GM21619 (cell line): ENCODE results near the gene XRCC6.
"Not testable (repeated sequence)": the region's sequence is repeated elsewhere in the genome, so short reads cannot be mapped to it uniquely, and the experiment has no call there.

Source experiments
- ATAC-seq: cut with Tn5 transposase; IDR thresholded peaks from one replicate; pipeline ENCODE4 v1.9.1; 2021; ENCODE audit not compliant: unreplicated experiment

XRCC6 gene

GRCh38 chr22:41648432-41648831 is 27.3 kb downstream of the XRCC6 start:
- ATAC-seq, result no peak

- no peak for ATAC-seq
These were observed 29.1 kb downstream of the XRCC6 start for GRCh38 chr22:41650229-41650628.

DNA sequence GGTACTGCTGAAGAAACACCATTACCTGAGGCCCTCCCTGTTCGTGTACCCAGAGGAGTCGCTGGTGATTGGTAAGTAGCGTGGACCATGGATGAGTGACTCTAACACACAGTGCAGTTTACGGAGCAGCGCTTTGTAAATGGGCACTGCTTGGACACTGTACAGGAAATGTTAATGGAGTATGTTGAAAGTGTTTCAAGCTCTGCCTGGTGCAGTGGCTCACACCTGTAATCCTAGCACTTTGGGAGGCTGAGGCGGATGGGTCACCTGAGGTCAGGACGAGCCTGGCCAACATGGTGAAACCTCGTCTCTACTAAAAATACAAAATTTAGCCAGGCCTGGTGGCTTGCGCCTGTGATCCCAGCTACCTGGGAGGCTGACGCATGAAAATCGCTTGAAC is 29.7 kb downstream of the XRCC6 start:
- ATAC-seq, result no peak

- no peak for ATAC-seq
These were observed 33.2 kb downstream of the XRCC6 start for GRCh38 chr22:41654322-41654721.

DNA sequence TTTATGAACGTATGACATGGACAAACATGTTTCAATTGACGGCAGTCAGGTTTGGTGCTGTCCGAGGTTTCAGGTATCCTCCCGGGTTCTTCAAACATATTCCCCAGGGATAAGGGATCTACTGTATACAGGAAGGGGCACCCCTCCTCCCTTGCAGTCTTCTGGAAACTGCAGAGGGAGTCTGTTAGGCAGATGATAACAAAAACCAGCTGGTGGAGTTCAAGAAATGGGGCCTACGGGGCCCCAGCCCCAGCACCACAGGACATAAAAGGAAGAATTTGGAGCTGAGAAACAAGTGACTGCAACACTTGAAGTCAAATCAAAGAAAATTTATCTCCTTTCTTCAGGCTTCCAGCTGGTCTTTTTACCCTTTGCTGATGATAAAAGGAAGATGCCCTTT is 35.5 kb downstream of the XRCC6 start:
- ATAC-seq, result no peak

DNA sequence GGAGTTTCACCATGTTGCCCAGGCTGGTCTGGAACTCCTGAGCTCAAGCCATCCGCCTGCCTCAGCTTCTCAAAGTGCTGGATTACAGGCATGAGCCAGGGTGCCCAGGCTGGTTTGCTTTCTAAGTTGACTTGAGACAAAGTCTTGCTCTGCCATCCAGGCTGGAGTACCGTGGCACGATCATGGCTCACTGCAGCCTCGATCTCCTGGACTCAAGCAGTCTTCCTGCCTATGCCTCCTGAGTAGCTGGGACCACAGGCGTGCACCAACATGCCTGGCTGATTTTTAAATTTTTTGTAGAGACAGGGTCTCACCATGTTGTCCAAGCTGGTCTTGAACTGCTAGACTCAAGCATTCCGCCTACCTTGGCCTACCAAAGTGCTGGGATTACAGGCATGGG is 36.6 kb downstream of the XRCC6 start:
- ATAC-seq, result no peak

GRCh38 chr22:41658869-41659268 is 37.8 kb downstream of the XRCC6 start:
- no peak for ATAC-seq

GRCh38 chr22:41659941-41660340 is 38.8 kb downstream of the XRCC6 start:
- no peak for ATAC-seq

- ATAC-seq, result no peak
These were observed 39.3 kb downstream of the XRCC6 start for GRCh38 chr22:41660416-41660815.

GRCh38 chr22:41661088-41661487 is 40.0 kb downstream of the XRCC6 start:
- ATAC-seq, result no peak

DNA sequence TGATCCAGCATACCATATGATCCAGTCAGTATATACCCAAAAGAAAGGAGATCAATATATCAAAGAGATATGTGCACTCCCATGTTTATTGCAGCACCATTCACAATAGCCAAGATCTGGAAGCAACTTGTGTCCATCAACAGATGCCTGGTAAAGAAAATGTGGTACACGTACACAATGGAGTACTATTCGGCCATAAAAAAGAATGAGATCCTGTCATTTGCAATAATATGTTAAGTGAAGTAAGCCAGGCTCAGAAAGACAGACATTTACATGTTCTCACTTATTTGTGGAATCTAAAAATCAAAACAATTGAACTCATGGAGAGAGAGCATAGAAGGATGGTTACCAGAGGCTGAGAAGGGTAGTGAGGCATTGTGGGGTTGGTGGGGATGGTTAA is 40.6 kb downstream of the XRCC6 start:
- no peak for ATAC-seq

DNA sequence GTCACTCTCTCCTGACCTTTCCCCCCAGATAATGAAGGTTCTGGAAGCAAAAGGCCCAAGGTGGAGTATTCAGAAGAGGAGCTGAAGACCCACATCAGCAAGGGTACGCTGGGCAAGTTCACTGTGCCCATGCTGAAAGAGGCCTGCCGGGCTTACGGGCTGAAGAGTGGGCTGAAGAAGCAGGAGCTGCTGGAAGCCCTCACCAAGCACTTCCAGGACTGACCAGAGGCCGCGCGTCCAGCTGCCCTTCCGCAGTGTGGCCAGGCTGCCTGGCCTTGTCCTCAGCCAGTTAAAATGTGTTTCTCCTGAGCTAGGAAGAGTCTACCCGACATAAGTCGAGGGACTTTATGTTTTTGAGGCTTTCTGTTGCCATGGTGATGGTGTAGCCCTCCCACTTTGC is 42.5 kb downstream of the XRCC6 start:
- ATAC-seq, result not testable (repeated sequence)

- ATAC-seq, result no peak
These were observed 43.4 kb downstream of the XRCC6 start for GRCh38 chr22:41664490-41664889.

- no peak for ATAC-seq
These were observed 43.9 kb downstream of the XRCC6 start for GRCh38 chr22:41664951-41665350.

DNA sequence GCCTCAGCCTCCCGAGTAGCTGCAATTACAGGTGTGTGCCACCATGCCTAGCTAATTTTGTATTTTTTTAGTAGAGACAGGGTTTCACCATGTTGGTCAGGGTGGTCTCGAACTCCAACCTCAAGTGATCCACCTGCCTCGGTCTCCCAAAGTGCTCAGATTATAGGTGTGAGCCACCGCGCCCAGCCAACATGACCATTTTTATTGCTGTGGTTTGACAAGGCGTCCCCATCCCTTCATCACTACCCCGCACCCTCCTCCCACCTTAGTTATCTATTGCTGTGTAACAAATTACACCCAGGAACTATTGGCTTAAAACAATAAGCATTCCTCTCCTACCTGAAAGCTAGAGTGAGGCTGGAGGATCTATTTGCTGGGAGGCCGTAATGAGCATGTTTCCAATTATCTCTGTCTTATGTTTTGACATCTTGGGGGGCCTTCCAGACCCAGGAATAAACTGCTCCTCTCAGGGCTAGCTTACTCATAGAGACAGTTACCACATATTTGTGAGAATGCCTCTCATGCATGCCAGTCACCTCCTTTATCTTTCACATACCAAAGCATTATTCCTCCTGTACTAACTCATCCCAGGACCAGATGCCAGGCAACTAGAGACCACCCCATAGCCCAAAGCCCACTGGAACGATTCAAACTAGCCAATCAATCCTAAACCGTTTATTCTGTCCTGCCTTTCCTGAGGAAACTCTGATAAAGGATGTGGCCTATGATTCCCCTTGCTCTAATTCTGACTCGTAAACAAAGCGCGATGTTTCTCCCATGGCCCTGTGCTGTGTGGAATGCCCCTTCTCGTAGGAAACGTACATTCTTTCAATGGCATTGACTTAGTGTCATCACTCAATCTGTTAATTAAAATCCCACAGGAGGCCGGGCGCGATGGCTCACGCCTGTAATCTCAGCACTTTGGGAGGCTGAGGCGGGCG is 48.1 kb downstream of the XRCC6 start:
- ATAC-seq, result no peak

GRCh38 chr22:41672096-41672495 is 51.0 kb downstream of the XRCC6 start:
- ATAC-seq, result not testable (repeated sequence)

DNA sequence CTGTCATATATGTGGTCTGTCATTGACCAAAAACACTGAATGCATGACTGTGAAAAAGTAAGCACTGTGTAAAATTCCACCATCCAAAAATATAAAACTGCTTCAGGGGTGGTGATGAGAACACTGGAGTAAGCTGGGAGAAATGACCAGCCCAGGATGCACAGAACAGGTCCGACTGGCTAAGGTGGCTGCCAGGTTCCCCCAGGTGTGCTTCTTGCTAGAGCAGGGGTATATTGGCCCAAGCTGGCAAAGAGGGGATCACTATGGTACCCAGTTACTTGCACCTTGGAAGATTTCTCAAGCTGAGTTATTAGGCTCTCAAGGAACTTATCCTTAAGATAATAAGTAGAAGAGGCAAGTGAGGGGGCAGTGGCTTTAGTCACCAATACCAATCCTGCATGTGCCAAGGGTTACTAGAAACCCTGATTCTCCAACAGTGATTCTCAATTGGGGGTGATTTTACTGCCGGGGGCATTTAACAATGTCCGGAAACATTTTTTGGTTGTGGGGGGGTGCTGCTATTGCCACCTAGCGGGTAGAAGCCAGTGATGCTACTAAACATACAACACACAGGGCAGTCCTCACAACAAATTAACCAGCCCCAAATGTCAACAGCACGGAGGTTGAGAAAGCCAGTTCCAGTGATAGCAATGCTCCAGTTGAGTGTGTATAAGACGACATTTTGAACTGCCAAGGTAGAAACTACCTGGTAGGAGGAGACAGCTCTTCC is 51.9 kb downstream of the XRCC6 start:
- ATAC-seq, result no peak

- ATAC-seq, result no peak
These were observed 53.8 kb downstream of the XRCC6 start for GRCh38 chr22:41674846-41675340.

DNA sequence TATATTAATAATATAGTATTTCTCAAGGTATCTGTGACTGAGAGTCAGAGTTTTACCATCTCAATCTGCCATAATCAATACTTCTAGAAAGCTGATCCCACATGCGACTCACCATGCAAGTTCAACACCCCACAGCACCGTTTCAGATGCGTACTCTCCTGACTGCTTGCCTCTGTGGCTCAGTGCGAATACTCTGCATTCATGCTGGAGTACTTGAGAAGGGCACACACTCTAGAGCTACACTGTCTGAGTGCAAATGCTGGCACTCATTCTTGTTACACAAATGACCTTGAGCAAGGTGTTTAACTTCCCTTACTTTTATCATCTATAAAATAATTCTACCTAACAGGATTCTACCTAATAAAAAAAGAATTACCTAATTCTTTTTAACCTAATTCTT is 55.0 kb downstream of the XRCC6 start:
- ATAC-seq, result no peak

DNA sequence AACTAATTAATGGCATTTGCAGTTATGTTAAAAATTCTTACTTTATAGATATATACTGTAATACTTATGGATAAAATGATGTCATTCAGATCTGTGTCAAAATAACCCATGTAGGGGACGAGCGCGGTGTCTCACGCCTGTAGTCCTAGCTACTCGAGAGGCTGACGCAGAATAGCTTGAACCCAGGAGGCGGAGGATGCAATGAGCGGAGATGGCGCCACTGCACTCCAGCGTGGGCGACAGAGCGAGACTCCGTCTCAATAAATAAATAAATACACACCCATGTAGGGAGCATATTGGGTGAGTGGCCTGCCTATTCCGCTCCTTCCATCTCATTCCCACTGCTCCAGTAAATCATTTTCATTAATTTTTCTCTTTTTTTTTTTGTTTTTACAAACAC is 60.5 kb downstream of the XRCC6 start:
- ATAC-seq, result no peak

GRCh38 chr22:41682033-41682807 is 61.1 kb downstream of the XRCC6 start:
- peak; percentile 75 for ATAC-seq
